Measurements from ENCODE around the gene ITGA11.

Gene ITGA11

DNA sequence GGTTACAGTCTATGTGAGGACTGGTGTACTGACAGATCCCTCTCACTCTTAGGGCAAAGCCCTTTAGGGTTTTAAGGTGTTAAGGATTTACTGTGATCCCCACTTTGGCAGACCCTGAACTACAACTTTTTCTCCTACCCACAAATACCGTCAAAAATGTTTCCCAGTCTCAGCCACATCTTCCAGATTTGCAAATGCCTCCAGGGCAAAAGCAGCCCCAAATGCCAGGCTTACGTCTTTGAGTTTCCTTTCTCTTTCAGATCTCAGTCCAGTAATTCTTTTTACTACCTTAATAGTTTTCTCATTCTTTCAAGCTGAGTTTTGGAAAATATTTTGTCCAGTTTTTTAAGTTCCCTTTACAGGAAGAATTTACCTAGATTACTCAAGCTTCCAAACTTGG lies 13.4 kb upstream of the ITGA11 start:
- Histone ChIP-seq H3K4me3 (ENCODE audit: low read length) (no peak overlapping the region), H3K27me3 (ENCODE audit: control insufficient read depth, insufficient read depth, low read length) (no peaks in the 10 kb centered on the region), H3K9me3 (ENCODE audit: control insufficient read depth, low read depth, low read length) (no peaks in the 10 kb centered on the region), H3K9ac (ENCODE audit: low read length) (no peak overlapping the region), H3K27ac (ENCODE audit: low read length) (no peak overlapping the region), H3K36me3 (ENCODE audit: control insufficient read depth, low read depth, low read length) (no peaks in the 10 kb centered on the region), H3K4me1 (ENCODE audit: control insufficient read depth, low read depth, low read length) (no peaks in the 10 kb centered on the region)

DNA sequence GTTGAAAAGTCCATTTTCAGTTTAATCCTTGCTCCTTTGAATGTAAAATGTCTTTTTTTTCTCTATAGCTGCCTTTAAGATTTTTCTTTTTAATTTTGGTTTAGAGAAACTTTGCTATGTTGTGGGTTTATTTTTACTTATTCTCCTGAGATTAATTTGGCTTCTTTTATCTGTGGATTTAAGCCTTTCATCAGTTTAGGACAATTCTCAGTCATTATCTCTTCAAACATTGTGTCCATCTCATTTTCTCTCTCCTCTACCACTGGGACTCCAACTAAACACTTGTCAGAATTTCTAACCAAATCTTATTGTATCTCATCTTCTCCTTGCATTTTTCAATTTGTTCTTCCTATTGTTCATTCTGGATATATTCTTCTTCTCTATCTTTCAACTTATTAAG lies 12.4 kb upstream of the ITGA11 start:
- H3K9ac ChIP-seq (ENCODE audit: low read length): no peak overlapping the region
- H3K36me3 ChIP-seq (ENCODE audit: control insufficient read depth, low read depth, low read length): no peaks in the 10 kb centered on the region
- H3K27me3 ChIP-seq (ENCODE audit: control insufficient read depth, insufficient read depth, low read length): no peaks in the 10 kb centered on the region
- H3K27ac ChIP-seq (ENCODE audit: low read length): no peak overlapping the region
- no peaks in the 10 kb centered on the region for H3K9me3 ChIP-seq (ENCODE audit: control insufficient read depth, low read depth, low read length)
- H3K4me1 ChIP-seq (ENCODE audit: control insufficient read depth, low read depth, low read length): no peaks in the 10 kb centered on the region
- H3K4me3 ChIP-seq (ENCODE audit: low read length): no peak overlapping the region

DNA sequence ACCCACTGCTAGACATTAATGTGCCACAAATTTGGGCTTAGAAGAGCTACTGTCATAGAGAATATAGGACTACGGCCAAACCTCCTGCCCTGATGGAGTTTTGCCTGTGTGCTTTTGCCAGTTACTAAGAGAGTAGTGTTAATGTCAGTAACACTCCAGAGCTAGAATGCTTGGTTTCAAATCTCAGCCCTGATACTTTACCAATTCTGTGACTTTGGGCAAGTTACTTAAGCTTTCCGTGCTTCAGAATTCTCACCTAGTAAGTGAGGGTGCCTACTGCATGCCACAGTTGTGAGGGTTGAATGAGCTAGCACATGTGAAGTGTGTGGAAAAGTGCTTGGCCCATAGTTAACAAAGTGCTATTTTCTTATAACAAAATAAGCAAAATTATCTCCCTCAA lies 10.9 kb upstream of the ITGA11 start:
- Histone ChIP-seq H3K9ac (ENCODE audit: low read length) (no peak overlapping the region), H3K4me1 (ENCODE audit: control insufficient read depth, low read depth, low read length) (no peaks in the 10 kb centered on the region), H3K27ac (ENCODE audit: low read length) (no peak overlapping the region), H3K4me3 (ENCODE audit: low read length) (no peak overlapping the region), H3K9me3 (ENCODE audit: control insufficient read depth, low read depth, low read length) (no peaks in the 10 kb centered on the region), H3K36me3 (ENCODE audit: control insufficient read depth, low read depth, low read length) (no peaks in the 10 kb centered on the region), H3K27me3 (ENCODE audit: control insufficient read depth, insufficient read depth, low read length) (no peaks in the 10 kb centered on the region)

DNA sequence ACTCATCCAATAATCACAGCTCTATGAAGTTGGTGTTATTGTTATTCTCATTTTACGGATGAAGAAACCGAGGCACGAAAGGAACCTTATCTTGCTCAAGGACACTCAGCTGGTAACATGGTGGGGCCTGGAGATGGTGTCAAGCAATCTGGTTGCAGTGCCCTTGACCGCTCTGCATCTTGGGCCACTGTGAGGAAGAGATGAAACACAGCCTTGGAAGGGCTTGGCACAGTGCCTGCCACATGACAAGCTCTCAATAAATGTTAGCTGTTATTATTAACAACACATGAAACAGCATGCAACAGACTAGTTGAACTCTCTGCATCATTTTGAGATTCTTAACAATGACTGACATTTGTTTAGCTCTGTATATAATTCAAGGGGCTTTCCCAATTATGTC lies 10.1 kb upstream of the ITGA11 start:
- no peak overlapping the region for H3K9ac ChIP-seq (ENCODE audit: low read length)
- no peaks in the 10 kb centered on the region for H3K36me3 ChIP-seq (ENCODE audit: control insufficient read depth, low read depth, low read length)
- no peaks in the 10 kb centered on the region for H3K9me3 ChIP-seq (ENCODE audit: control insufficient read depth, low read depth, low read length)
- H3K4me1 ChIP-seq (ENCODE audit: control insufficient read depth, low read depth, low read length): no peaks in the 10 kb centered on the region
- H3K4me3 ChIP-seq (ENCODE audit: low read length): no peak overlapping the region
- H3K27me3 ChIP-seq (ENCODE audit: control insufficient read depth, insufficient read depth, low read length): no peaks in the 10 kb centered on the region
- no peak overlapping the region for H3K27ac ChIP-seq (ENCODE audit: low read length)

DNA sequence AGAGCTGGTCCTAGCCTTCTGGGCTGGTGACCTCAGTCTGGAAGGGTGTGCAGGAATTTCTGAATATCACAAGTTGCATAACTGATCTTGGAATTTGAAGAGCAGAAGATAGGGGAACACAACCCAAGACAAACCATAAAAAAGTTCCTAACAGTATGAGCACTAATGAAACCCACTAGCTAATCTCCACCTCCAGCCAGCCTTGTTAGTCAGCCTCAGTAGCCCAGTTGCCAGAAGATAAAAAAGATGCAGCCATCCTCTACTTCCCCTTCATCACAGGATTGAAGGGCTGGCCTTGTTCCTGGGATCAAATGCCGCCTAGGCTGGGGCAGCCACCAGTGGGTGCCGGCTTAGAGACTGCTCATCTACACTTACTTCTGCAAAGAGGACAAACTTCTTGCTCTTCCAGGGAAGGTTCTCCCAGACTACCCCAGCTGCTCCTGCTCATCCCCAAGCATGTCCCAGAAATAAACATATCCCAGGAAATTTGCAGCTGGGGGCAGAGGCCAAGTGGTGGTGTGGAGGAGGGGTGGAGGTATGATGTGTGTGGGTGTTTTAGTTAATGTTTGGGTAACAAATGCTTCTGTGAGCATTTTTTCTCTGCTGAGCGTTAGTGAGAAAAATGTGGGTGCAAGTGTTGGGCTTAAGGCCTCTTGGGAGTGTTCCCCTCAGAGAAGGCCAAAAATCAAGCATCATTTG lies 9.2 kb upstream of the ITGA11 start:
- H3K9me3 ChIP-seq (ENCODE audit: control insufficient read depth, low read depth, low read length): no peaks in the 10 kb centered on the region
- H3K4me1 ChIP-seq (ENCODE audit: control insufficient read depth, low read depth, low read length): no peaks in the 10 kb centered on the region
- H3K9ac ChIP-seq (ENCODE audit: low read length): no peak overlapping the region
- H3K27me3 ChIP-seq (ENCODE audit: control insufficient read depth, insufficient read depth, low read length): no peaks in the 10 kb centered on the region
- H3K4me3 ChIP-seq (ENCODE audit: low read length): no peak overlapping the region
- no peak overlapping the region for H3K27ac ChIP-seq (ENCODE audit: low read length)
- H3K36me3 ChIP-seq (ENCODE audit: control insufficient read depth, low read depth, low read length): no peaks in the 10 kb centered on the region

DNA sequence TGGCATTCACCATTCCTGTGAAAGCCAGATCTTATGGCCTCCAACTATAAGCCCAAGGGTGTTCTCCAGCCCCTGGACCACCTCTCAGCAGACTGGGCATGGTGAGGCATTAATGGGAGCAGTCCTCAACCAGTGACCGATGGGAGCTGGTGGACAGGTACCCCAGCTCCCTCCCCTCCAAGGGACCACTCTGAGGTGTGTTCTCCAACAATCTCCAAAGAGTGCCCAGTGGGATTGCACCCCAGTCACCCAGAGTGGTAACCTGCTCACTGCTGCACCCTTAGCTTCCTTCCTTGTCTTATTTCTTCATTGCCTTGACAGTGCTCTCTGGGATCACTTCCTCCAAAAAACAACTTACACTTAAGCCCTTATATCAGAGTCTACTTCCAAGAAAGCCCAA lies 8.2 kb upstream of the ITGA11 start:
- no peaks in the 10 kb centered on the region for H3K36me3 ChIP-seq (ENCODE audit: control insufficient read depth, low read depth, low read length)
- no peaks in the 10 kb centered on the region for H3K27me3 ChIP-seq (ENCODE audit: control insufficient read depth, insufficient read depth, low read length)
- H3K4me3 ChIP-seq (ENCODE audit: low read length): no peak overlapping the region
- no peak overlapping the region for H3K27ac ChIP-seq (ENCODE audit: low read length)
- H3K9me3 ChIP-seq (ENCODE audit: control insufficient read depth, low read depth, low read length): no peaks in the 10 kb centered on the region
- no peaks in the 10 kb centered on the region for H3K4me1 ChIP-seq (ENCODE audit: control insufficient read depth, low read depth, low read length)
- no peak overlapping the region for H3K9ac ChIP-seq (ENCODE audit: low read length)

DNA sequence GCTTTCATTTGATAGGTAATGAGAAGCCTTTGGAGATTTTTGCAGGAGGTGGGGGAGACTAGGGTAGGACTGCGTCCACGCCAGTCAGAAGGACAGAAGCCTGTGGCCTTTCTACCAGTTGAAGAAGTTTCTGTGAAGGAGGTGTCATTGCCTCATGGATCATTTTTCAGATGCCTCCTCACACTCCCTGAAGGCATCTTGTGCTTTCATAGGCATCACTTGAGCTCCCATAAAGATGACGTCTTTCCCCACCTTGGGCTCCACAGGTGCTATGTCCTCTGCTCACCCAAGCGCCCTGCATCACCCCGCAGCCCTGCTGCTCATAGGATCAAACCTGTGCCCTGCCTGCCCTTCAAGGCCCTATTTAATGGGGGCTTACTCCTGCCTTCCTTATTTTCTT lies 7.5 kb upstream of the ITGA11 start:
- no peak overlapping the region for H3K9ac ChIP-seq (ENCODE audit: low read length)
- H3K27ac ChIP-seq (ENCODE audit: low read length): no peak overlapping the region
- no peaks in the 10 kb centered on the region for H3K9me3 ChIP-seq (ENCODE audit: control insufficient read depth, low read depth, low read length)
- H3K4me1 ChIP-seq (ENCODE audit: control insufficient read depth, low read depth, low read length): no peaks in the 10 kb centered on the region
- H3K4me3 ChIP-seq (ENCODE audit: low read length): no peak overlapping the region
- no peaks in the 10 kb centered on the region for H3K36me3 ChIP-seq (ENCODE audit: control insufficient read depth, low read depth, low read length)
- peaks cover 5% of the 10 kb centered on the region for H3K27me3 ChIP-seq (ENCODE audit: control insufficient read depth, insufficient read depth, low read length)

DNA sequence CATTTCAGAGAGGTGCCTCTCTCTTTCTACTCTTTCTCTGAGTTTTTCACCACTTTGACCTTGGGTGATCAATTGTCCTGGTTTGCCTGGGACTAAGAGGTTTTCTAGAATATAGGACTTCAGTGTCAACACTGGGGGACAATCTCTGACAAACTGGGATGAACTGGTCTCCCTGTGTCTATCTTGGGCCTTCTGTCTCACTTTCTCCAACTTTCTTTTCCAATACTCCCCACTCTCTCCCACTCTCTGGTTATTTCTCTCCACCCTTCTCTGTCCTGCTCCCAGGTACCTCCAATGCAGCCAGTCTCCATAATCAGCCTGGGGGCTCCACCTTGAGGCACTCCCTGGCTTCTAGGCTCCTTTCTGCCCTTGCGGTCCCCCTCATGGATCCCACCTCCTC lies 4.7 kb upstream of the ITGA11 start:
- Histone ChIP-seq H3K4me3 (ENCODE audit: low read length) (no peak overlapping the region), H3K27me3 (ENCODE audit: control insufficient read depth, insufficient read depth, low read length) (peaks cover 32% of the 10 kb centered on the region), H3K9ac (ENCODE audit: low read length) (no peak overlapping the region), H3K36me3 (ENCODE audit: control insufficient read depth, low read depth, low read length) (no peaks in the 10 kb centered on the region), H3K4me1 (ENCODE audit: control insufficient read depth, low read depth, low read length) (peaks cover 4% of the 10 kb centered on the region), H3K9me3 (ENCODE audit: control insufficient read depth, low read depth, low read length) (no peaks in the 10 kb centered on the region), H3K27ac (ENCODE audit: low read length) (no peak overlapping the region)

DNA sequence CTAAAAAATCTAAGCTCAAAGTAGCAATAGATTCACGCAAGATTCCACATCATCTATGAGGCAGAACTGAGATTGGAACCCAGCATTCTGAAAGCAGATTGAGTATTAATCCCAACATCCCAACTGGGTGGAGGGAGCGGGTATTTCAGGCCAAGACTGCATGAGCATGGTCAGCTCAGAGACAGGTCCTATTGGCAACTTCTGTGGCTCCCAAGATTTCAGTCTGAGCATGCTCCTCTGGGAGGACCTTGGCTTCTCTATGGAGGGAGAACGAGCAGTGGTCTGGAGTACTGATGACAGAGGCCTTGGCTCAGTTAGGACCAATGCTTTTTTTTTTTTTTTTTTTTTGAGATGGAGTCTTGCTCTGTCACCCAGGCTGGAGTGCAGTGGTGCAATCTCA lies 4.0 kb upstream of the ITGA11 start:
- H3K9me3 ChIP-seq (ENCODE audit: control insufficient read depth, low read depth, low read length): no peaks in the 10 kb centered on the region
- peaks cover 39% of the 10 kb centered on the region for H3K27me3 ChIP-seq (ENCODE audit: control insufficient read depth, insufficient read depth, low read length)
- no peak overlapping the region for H3K27ac ChIP-seq (ENCODE audit: low read length)
- no peaks in the 10 kb centered on the region for H3K36me3 ChIP-seq (ENCODE audit: control insufficient read depth, low read depth, low read length)
- H3K4me1 ChIP-seq (ENCODE audit: control insufficient read depth, low read depth, low read length): peaks cover 4% of the 10 kb centered on the region
- no peak overlapping the region for H3K9ac ChIP-seq (ENCODE audit: low read length)
- H3K4me3 ChIP-seq (ENCODE audit: low read length): no peak overlapping the region

DNA sequence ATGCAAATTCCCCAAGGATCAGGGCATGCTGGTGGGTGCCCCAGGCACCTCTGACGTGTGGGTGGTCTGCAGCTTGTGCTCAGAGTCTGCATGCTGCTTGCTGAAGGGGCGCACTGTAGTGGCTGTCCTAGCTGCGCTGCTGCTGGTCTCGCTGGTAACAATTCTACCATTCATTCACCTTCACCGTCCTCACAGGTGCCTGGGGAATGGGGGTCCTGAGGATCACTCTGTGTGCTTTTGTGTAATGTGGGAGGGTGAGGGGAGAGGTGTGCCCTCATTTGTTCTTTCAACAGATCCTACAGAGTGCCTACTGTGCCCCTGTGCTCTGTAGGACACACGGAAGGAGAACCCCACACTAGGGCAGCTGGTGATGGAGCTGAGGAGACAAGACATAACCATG lies 2.1 kb upstream of the ITGA11 start:
- Histone ChIP-seq H3K9ac (ENCODE audit: low read length) (no peak overlapping the region), H3K27me3 (ENCODE audit: control insufficient read depth, insufficient read depth, low read length) (peaks cover 58% of the 10 kb centered on the region), H3K4me3 (ENCODE audit: low read length) (no peak overlapping the region), H3K36me3 (ENCODE audit: control insufficient read depth, low read depth, low read length) (no peaks in the 10 kb centered on the region), H3K4me1 (ENCODE audit: control insufficient read depth, low read depth, low read length) (peaks cover 4% of the 10 kb centered on the region), H3K27ac (ENCODE audit: low read length) (no peak overlapping the region), H3K9me3 (ENCODE audit: control insufficient read depth, low read depth, low read length) (no peaks in the 10 kb centered on the region)

DNA sequence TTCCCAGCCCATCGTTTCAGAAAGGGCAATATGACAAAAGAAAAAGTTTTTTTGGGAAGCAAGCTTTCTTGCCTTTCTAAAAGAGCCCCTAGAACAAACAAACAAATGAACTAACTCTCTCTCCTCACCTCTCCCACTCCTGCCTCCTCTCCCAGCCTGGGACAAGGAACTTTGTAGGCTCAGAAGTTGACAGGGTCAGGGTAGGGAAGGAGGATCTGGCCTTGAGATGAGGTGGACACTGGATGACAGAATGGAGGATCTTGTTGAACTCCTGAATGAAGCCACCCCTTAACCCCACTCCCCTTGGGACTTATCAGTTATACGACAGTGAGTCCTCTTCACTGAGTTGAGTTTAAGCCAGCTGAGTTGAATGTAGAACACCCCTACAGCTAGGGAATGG lies 1.6 kb upstream of the ITGA11 start:
- no peak overlapping the region for H3K4me3 ChIP-seq (ENCODE audit: low read length)
- peaks cover 63% of the 10 kb centered on the region for H3K27me3 ChIP-seq (ENCODE audit: control insufficient read depth, insufficient read depth, low read length)
- H3K9me3 ChIP-seq (ENCODE audit: control insufficient read depth, low read depth, low read length): no peaks in the 10 kb centered on the region
- H3K27ac ChIP-seq (ENCODE audit: low read length): no peak overlapping the region
- H3K9ac ChIP-seq (ENCODE audit: low read length): no peak overlapping the region
- no peaks in the 10 kb centered on the region for H3K36me3 ChIP-seq (ENCODE audit: control insufficient read depth, low read depth, low read length)
- H3K4me1 ChIP-seq (ENCODE audit: control insufficient read depth, low read depth, low read length): peaks cover 4% of the 10 kb centered on the region

DNA sequence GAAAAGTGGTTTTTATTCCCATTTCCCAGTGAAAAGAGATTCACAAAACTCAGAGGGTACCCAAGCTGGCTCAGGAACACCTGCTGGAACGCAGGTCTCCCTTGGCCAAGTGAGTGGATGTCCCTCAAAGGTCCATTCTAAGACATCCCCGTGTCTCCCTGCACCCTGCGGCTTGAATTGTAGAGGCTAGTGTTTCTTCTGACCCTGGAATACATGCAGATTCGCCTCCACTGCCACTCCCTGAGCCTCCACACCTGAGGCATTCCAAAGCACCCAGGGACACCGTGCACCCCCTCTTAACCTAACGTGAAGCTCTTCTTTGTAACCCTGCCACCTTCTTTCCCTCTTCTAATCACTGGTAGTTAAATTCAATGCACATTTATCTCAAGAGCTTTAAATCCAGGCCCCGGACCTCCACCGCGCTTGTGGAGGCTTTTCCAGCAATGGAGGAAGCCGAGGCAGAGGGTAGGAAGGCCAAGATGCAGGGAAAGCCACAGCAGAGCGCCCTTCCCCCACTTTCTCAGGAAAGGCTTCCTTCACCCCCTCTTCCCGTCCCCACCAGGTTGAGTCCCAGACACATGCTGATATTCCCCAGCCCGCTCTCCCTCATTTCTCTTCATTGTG lies 590 bp upstream of the ITGA11 start:
- no peak overlapping the region for H3K9ac ChIP-seq (ENCODE audit: low read length)
- H3K27ac ChIP-seq (ENCODE audit: low read length): no peak overlapping the region
- H3K36me3 ChIP-seq (ENCODE audit: control insufficient read depth, low read depth, low read length): no peaks in the 10 kb centered on the region
- peak overlapping the region; percentile 65 for H3K4me3 ChIP-seq (ENCODE audit: low read length)
- H3K9me3 ChIP-seq (ENCODE audit: control insufficient read depth, low read depth, low read length): no peaks in the 10 kb centered on the region
- H3K4me1 ChIP-seq (ENCODE audit: control insufficient read depth, low read depth, low read length): peaks cover 4% of the 10 kb centered on the region
- peaks cover 71% of the 10 kb centered on the region for H3K27me3 ChIP-seq (ENCODE audit: control insufficient read depth, insufficient read depth, low read length)

All from iPS-18a (cell line).